Gastrocnemius medialis (tissue), 4 donors: Measurements from ENCODE around the gene EFNA5. TPM values are rescaled to one million over a fixed set of nuclear protein-coding genes. Genes with fewer than 3 reads are reported as not detected.

Source experiments
- ATAC-seq, 2 donors: fragments of 150-250 bp; one replicate each; pipeline ENCODE4 v1.9.1; 2016
- DNase-seq, 2 donors: peaks; one replicate each; pipeline ENCODE4 v3.0.0-alpha.2; 2019
- H3K27ac ChIP-seq, 4 donors: fragments of 200-600 bp; sonication (generic); 1 replicate in 1 of 4; 2 replicates in 3 of 4; pipeline ENCODE4 v1.5.1; 2016 to 2018; ENCODE audit warnings: mild to moderate bottlenecking in 2 of 4, moderate library complexity in 1 of 4
- H3K27me3 ChIP-seq, 3 donors: fragments of 200-600 bp; sonication (generic) in 2 of 3; 1 replicate in 1 of 3; 2 replicates in 2 of 3; pipeline versions ENCODE4 v1.5.1 to v1.6.0; 2016 to 2019; ENCODE audit warnings: mild to moderate bottlenecking in 1 of 3, moderate library complexity in 1 of 3
- H3K36me3 ChIP-seq, 2 donors: fragments of 200-600 bp; sonication (generic) in 1 of 2; one replicate each; pipeline ENCODE4 v1.5.1; 2017 to 2018
- H3K4me1 ChIP-seq, 2 donors: fragments of 200-600 bp; sonication (generic) in 1 of 2; one replicate each; pipeline ENCODE4 v1.5.1; 2016 to 2017; ENCODE audit warnings: mild to moderate bottlenecking in 2 of 2
- H3K4me3 ChIP-seq, 4 donors: fragments of 200-600 bp; sonication (generic) in 3 of 4; 1 replicate in 1 of 4; 2 replicates in 3 of 4; pipeline ENCODE4 v1.5.1; 2016 to 2019; ENCODE audit warnings: mild to moderate bottlenecking in 2 of 4
- H3K9me3 ChIP-seq, 3 donors: fragments of 200-600 bp; sonication (generic) in 2 of 3; 1 replicate in 1 of 3; 2 replicates in 2 of 3; pipeline ENCODE4 v1.5.1; 2016 to 2019
- CTCF ChIP-seq, 5 experiments: fragments of 450-650 bp in 3 of 5; fragments of 200-600 bp in 2 of 5; sonication (generic) in 2 of 5; IDR thresholded peaks in 4 of 5; conservative IDR thresholded peaks in 1 of 5; 1 replicate in 4 of 5; 2 replicates in 1 of 5; pipeline ENCODE4 v1.5.1; 2016 to 2019; ENCODE audit warnings: antibody characterized with exemption in 5 of 5, mild to moderate bottlenecking in 3 of 5, moderate library complexity in 3 of 5
- POLR2A ChIP-seq, 2 donors: fragments of 450-650 bp; IDR thresholded peaks; one replicate each; pipeline ENCODE4 v1.6.1; 2017; ENCODE audit warnings: antibody characterized with exemption in 2 of 2, mild to moderate bottlenecking in 2 of 2, moderate library complexity in 2 of 2
- in situ Hi-C, 4 donors: fragments of 200-750 bp; cut with MboI; loops; one replicate each; pipeline versions ENCODE4 v1.15.0 to v1.8.0; 2017; ENCODE audit warnings: low sequenced_read_pairs in 4 of 4
- intact Hi-C: fragments of 100-400 bp; cut with DNase I; formaldehyde crosslinking; loops from one replicate; pipeline ENCODE4 v1.15.1; 2023; ENCODE audit warnings: low total_unique reads
- total RNA-seq, 4 donors: library from RNA; depleted of rRNA; stranded (reverse); fragments of >200 nt; gene quantifications; one replicate each; pipeline versions ENCODE4 v1.1.0 to v1.2.3, GENCODE V29; 2016

Gene EFNA5
- total RNA-seq, 4 donors from 2014 or later = 0.15 to 0.62 (median 0.20) TPM; not detected in 1

GRCh38 chr5:107428303-107428813 is 242.4 kb downstream of the EFNA5 start:
- no peak for ATAC-seq
- no peaks in the 10 kb centered on the region for H3K4me1 ChIP-seq
- H3K4me3 ChIP-seq = no peak overlapping the region
- intact Hi-C loops = no loop called here
- H3K27me3 ChIP-seq = no peaks in the 10 kb centered on the region
- H3K9me3 ChIP-seq = no peaks in the 10 kb centered on the region
- no peak for DNase-seq
- TF ChIP-seq CTCF (IDR thresholded peaks at IDR 0.05 in 4 of 5, conservative IDR thresholded peaks at IDR 0.05 in 1 of 5) (no peak), POLR2A (IDR thresholded peaks at IDR 0.05) (no peak)
- no peak overlapping the region for H3K27ac ChIP-seq
- in situ Hi-C loops = no loop called here
- no peaks in the 10 kb centered on the region for H3K36me3 ChIP-seq

- Histone ChIP-seq H3K27ac (no peak overlapping the region), H3K9me3 (no peaks in the 10 kb centered on the region), H3K4me1 (no peaks in the 10 kb centered on the region), H3K27me3 (no peaks in the 10 kb centered on the region), H3K36me3 (no peaks in the 10 kb centered on the region), H3K4me3 (no peak overlapping the region)
- in situ Hi-C loops (no loop called here), intact Hi-C loops (no loop called here)
- ATAC-seq (no peak), DNase-seq (no peak)
- TF ChIP-seq POLR2A (IDR thresholded peaks at IDR 0.05) = no peak
- TF ChIP-seq CTCF (IDR thresholded peaks at IDR 0.05 in 4 of 5, conservative IDR thresholded peaks at IDR 0.05 in 1 of 5) = no peak
Measured at GRCh38 chr5:107426872-107427271, 243.9 kb downstream of the EFNA5 start.

- Histone ChIP-seq H3K4me3 (no peak overlapping the region), H3K27me3 (no peaks in the 10 kb centered on the region), H3K36me3 (no peaks in the 10 kb centered on the region), H3K27ac (no peak overlapping the region), H3K4me1 (no peaks in the 10 kb centered on the region), H3K9me3 (no peaks in the 10 kb centered on the region)
- DNase-seq = no peak
- in situ Hi-C loops (no loop called here), intact Hi-C loops (no loop called here)
- ATAC-seq = no peak
- TF ChIP-seq CTCF (IDR thresholded peaks at IDR 0.05 in 4 of 5, conservative IDR thresholded peaks at IDR 0.05 in 1 of 5) (no peak), POLR2A (IDR thresholded peaks at IDR 0.05) (no peak)
Measured at GRCh38 chr5:107426209-107426608, 244.5 kb downstream of the EFNA5 start.

- no peak for TF ChIP-seq POLR2A (IDR thresholded peaks at IDR 0.05)
- no peak for TF ChIP-seq CTCF (IDR thresholded peaks at IDR 0.05 in 4 of 5, conservative IDR thresholded peaks at IDR 0.05 in 1 of 5)
- no peak overlapping the region for H3K4me3 ChIP-seq
- no peak for ATAC-seq
- no peaks in the 10 kb centered on the region for H3K9me3 ChIP-seq
- intact Hi-C loops (no loop called here), in situ Hi-C loops (no loop called here)
- no peak for DNase-seq
- H3K27ac ChIP-seq = no peak overlapping the region
- no peaks in the 10 kb centered on the region for H3K27me3 ChIP-seq
- no peaks in the 10 kb centered on the region for H3K4me1 ChIP-seq
- H3K36me3 ChIP-seq = no peaks in the 10 kb centered on the region
Measured at GRCh38 chr5:107425541-107426031, 245.2 kb downstream of the EFNA5 start.

GRCh38 chr5:107424491-107424890 is 246.2 kb downstream of the EFNA5 start:
- Histone ChIP-seq H3K27ac (no peak overlapping the region), H3K27me3 (no peaks in the 10 kb centered on the region), H3K9me3 (no peaks in the 10 kb centered on the region), H3K36me3 (no peaks in the 10 kb centered on the region), H3K4me1 (no peaks in the 10 kb centered on the region), H3K4me3 (no peak overlapping the region)
- ATAC-seq = peak in 1 of 2 donors; percentile 39
- intact Hi-C loops (no loop called here), in situ Hi-C loops (no loop called here)
- TF ChIP-seq POLR2A (IDR thresholded peaks at IDR 0.05) (no peak), CTCF (IDR thresholded peaks at IDR 0.05 in 4 of 5, conservative IDR thresholded peaks at IDR 0.05 in 1 of 5) (no peak)
- DNase-seq = no peak
